Measurements from ENCODE around the gene SPATA31C2. TPM values are rescaled to one million over a fixed set of nuclear protein-coding genes. Genes with fewer than 3 reads are reported as not detected.

Gene SPATA31C2
- total and polyA plus RNA-seq, 2 of the 4 experiments (the other 2 are of a cell fraction): 0.02 TPM; not detected in 1

- WGBS, 2 experiments (ENCODE audit: extremely low coverage in 2 of 2, insufficient read length in 1 of 2): no CpG with 5 or more reads among the region's 4 CpGs
- no TSS peak for BruUV-seq (replicated peaks)
- Histone ChIP-seq H3K4me2 (ENCODE audit: low read depth, low read length) (no peak overlapping the region), H3K27me3 (ENCODE audit: control insufficient read depth, insufficient read depth, low read length) (peaks cover 7% of the 10 kb centered on the region; the same call in 1 of the 2 replicates), H2BK20ac (ENCODE audit: low read depth, low read length) (no peak overlapping the region), H2BK5ac (ENCODE audit: low read depth, low read length, poor library complexity, severe bottlenecking) (no peak overlapping the region), H2AK9ac (replicated peaks; ENCODE audit: low read depth, low read length, poor library complexity) (no peak overlapping the region), H3K56ac (ENCODE audit: extremely low read depth, insufficient read depth, low read length) (no peak overlapping the region), H3K79me1 (ENCODE audit: low read depth in 1 of 2, low read length in 2 of 2) (no peaks in the 10 kb centered on the region), H2BK15ac (ENCODE audit: low read depth, low read length) (no peak overlapping the region), H3K36me3 (ENCODE audit: control insufficient read depth, insufficient read depth, low read length) (no peaks in the 10 kb centered on the region), H3K4me1 (ENCODE audit: control insufficient read depth, insufficient read depth, low read length) (no peaks in the 10 kb centered on the region), H4K5ac (ENCODE audit: low read depth, low read length) (no peak overlapping the region), H3K4ac (ENCODE audit: low read depth, low read length) (no peak overlapping the region), H3K14ac (replicated peaks; ENCODE audit: low read depth, low read length) (no peak overlapping the region), H4K91ac (ENCODE audit: insufficient read depth, low read depth, low read length) (no peak overlapping the region), H3K4me3 (ENCODE audit: insufficient read depth, low read depth, low read length) (no peak overlapping the region), H2AFZ (replicated peaks; ENCODE audit: low read length, poor library complexity) (no peak overlapping the region), H2AK5ac (ENCODE audit: low read depth, low read length) (no peak overlapping the region), H3K9ac (ENCODE audit: low read depth, low read length) (no peak overlapping the region), H4K8ac (ENCODE audit: low read depth in 2 of 2, low read length in 2 of 2) (no peak overlapping the region), H3K9me1 (ENCODE audit: insufficient read depth, low read length) (no peaks in the 10 kb centered on the region), H3K18ac (ENCODE audit: low read depth, low read length) (no peak overlapping the region), H3K27ac (ENCODE audit: insufficient read depth, low read length) (no peak overlapping the region), H4K20me1 (ENCODE audit: insufficient read depth, low read length) (no peaks in the 10 kb centered on the region), H2BK120ac (ENCODE audit: low read depth, low read length) (no peak overlapping the region), H3K23ac (ENCODE audit: low read depth, low read length) (no peak overlapping the region), H3K9me3 (ENCODE audit: control insufficient read depth, insufficient read depth, low read length) (no peaks in the 10 kb centered on the region)
- in situ Hi-C loops (cut with MboI; ENCODE audit: low sequenced_read_pairs) (loop anchor here (10.0 kb wide), 2 partner anchors 190 to 400 kb away; no protein-coding TSS in a partner anchor), dilution Hi-C loops (cut with HindIII; ENCODE audit: low sequenced_read_pairs, unreplicated experiment) (no loop called here), intact Hi-C loops (cut with micrococcal nuclease) (loop anchor here (5.0 kb wide), 2 partner anchors 213 to 222 kb away; partner anchors contain the start of gene SPIN1)
- TF ChIP-seq POLR2A (IDR thresholded peaks at IDR 0.05; ENCODE audit: low read depth, low read length) (no peak), ELK1 (IDR thresholded peaks at IDR 0.05; ENCODE audit: borderline replicate concordance, low read depth, low read length) (no peak), NFE2L2 (IDR thresholded peaks at IDR 0.05; ENCODE audit: low read depth, low read length) (no peak), CEBPB (IDR thresholded peaks at IDR 0.05; ENCODE audit: low read depth, low read length) (no peak), RAD21 (IDR thresholded peaks at IDR 0.05; ENCODE audit: low read length) (no peak), BHLHE40 (IDR thresholded peaks at IDR 0.05; ENCODE audit: low read depth, low read length) (no peak), RFX5 (IDR thresholded peaks at IDR 0.05; ENCODE audit: low read depth, low read length) (no peak)
- ATAC-seq (ENCODE audit: low read depth) (no peak), DNase-seq (no peak)
- ChIA-PET POLR2A (ENCODE audit: unreplicated experiment) (no interaction called here), CTCF (interaction anchor here (0.5 to 1.0 kb wide), 2 partner anchors 15 to 268 kb away, joined by 3 to 5 read pairs; no protein-coding TSS in a partner anchor)
Observed at GRCh38 chr9:88174324-88174723, 36.0 kb upstream of the SPATA31C2 start.
